H1 (cell line): ENCODE measurements around the gene NAIF1. TPM values are rescaled to one million over a fixed set of nuclear protein-coding genes. Genes with fewer than 3 reads are reported as not detected.

ENCODE experiments used
- CTCF ChIA-PET: fragments of 300-600 bp; sonication (Branson Sonifier 250); formaldehyde crosslinking; loops from one replicate; lab custom pipeline; 2021; ENCODE audit not compliant: partially characterized antibody; lab: Charles Lee
- POLR2A ChIA-PET: fragments of 300-600 bp; sonication (Branson Sonifier 250); formaldehyde crosslinking; loops from one replicate; lab custom pipeline; 2021; ENCODE audit warnings: inconsistent platforms; ENCODE audit not compliant: partially characterized antibody; lab: Charles Lee
- DNase-seq, 2 experiments: peaks; one replicate each; pipeline versions ENCODE4 v3.0.0 to v3.0.0-alpha.2; 2010 to 2022; ENCODE audit warnings: low spot score in 2 of 2, low read depth in 1 of 2, mixed read lengths in 1 of 2
- FAIRE-seq: peaks from 2 replicates; lab custom pipeline; 2011; peaks lifted over from hg19 to GRCh38; lab: Jason Lieb, UNC
- H2AFZ ChIP-seq: 2 replicates; pipeline ENCODE4 v1.8.1; 2012; ENCODE audit warnings: low read length, inconsistent platforms
- H2AK5ac ChIP-seq: 2 replicates; pipeline ENCODE4 v1.6.1; 2013; ENCODE audit warnings: low read depth, low read length
- H2BK120ac ChIP-seq: replicated peaks from 2 replicates; pipeline ENCODE3; 2013; ENCODE audit warnings: low read depth, low read length, inconsistent platforms
- H2BK12ac ChIP-seq: 2 replicates; pipeline ENCODE4 v1.6.1; 2013; ENCODE audit warnings: low read depth, low read length
- H2BK15ac ChIP-seq: 2 replicates; pipeline ENCODE4 v1.6.1; 2013; ENCODE audit warnings: low read length
- H2BK20ac ChIP-seq: 2 replicates; pipeline ENCODE4 v1.6.1; 2013; ENCODE audit warnings: low read length
- H2BK5ac ChIP-seq: 2 replicates; pipeline ENCODE4 v1.6.1; 2013; ENCODE audit warnings: low read depth, low read length
- H3K14ac ChIP-seq: 2 replicates; pipeline ENCODE4 v1.6.1; 2013; ENCODE audit warnings: inconsistent platforms; ENCODE audit not compliant: insufficient read length
- H3K18ac ChIP-seq: 2 replicates; pipeline ENCODE4 v1.6.1; 2013; ENCODE audit warnings: low read length; ENCODE audit errors: extremely low read depth
- H3K23ac ChIP-seq: 2 replicates; pipeline ENCODE4 v1.6.1; 2013; ENCODE audit warnings: inconsistent platforms; ENCODE audit not compliant: insufficient read length
- H3K23me2 ChIP-seq: 2 replicates; pipeline ENCODE4 v1.6.1; 2013; ENCODE audit warnings: low read depth, low read length
- H3K27ac ChIP-seq: 2 replicates; pipeline ENCODE4 v1.6.1; 2011; ENCODE audit warnings: low read depth, low read length, inconsistent platforms
- H3K27me3 ChIP-seq, 4 experiments: replicated peaks in 1 of 4; 1 replicate in 1 of 4; 2 replicates in 3 of 4; pipeline versions ENCODE4 v1.6.1 to v1.8.1; 2011 to 2013; ENCODE audit warnings: low read length in 3 of 4, mild to moderate bottlenecking in 3 of 4, inconsistent platforms in 2 of 4, mixed read lengths in 2 of 4, moderate library complexity in 1 of 4; ENCODE audit not compliant: control insufficient read depth in 3 of 4, insufficient read depth in 3 of 4; ENCODE audit errors: extremely low read depth in 1 of 4
- H3K36me3 ChIP-seq, 4 experiments: 2 replicates each; pipeline versions ENCODE4 v1.6.1 to v1.8.1; 2011 to 2013; ENCODE audit warnings: mild to moderate bottlenecking in 4 of 4, low read length in 3 of 4, moderate library complexity in 2 of 4, control low read depth in 1 of 4, inconsistent platforms in 1 of 4; ENCODE audit not compliant: insufficient read depth in 4 of 4, control insufficient read depth in 2 of 4
- H3K4ac ChIP-seq: replicated peaks from 2 replicates; pipeline ENCODE3; 2013; ENCODE audit warnings: low read length, low read depth, mixed read lengths, inconsistent platforms; ENCODE audit not compliant: insufficient read length
- H3K4me1 ChIP-seq, 4 experiments: replicated peaks in 1 of 4; 1 replicate in 1 of 4; 2 replicates in 3 of 4; pipeline versions ENCODE4 v1.6.1 to v1.8.1; 2011 to 2013; ENCODE audit warnings: low read length in 3 of 4, inconsistent platforms in 2 of 4, mixed read lengths in 1 of 4; ENCODE audit not compliant: insufficient read depth in 4 of 4, control insufficient read depth in 3 of 4
- H3K4me2 ChIP-seq, 2 experiments: 2 replicates each; pipeline versions ENCODE4 v1.6.1 to v1.8.1; 2011 to 2013; ENCODE audit warnings: low read depth in 2 of 2, low read length in 2 of 2, control low read depth in 1 of 2, inconsistent platforms in 1 of 2, mild to moderate bottlenecking in 1 of 2; ENCODE audit not compliant: insufficient read depth in 1 of 2
- H3K4me3 ChIP-seq, 4 experiments: fragments of 200-600, 300-600 bp in 1 of 4; sonication (generic), shearing (Covaris generic), sonication (Bioruptor Twin) in 1 of 4; 2 replicates each; pipeline versions ENCODE4 v1.5.1 to v1.8.1; 2011 to 2016; ENCODE audit warnings: low read length in 4 of 4, low read depth in 3 of 4, control low read depth in 2 of 4, inconsistent platforms in 2 of 4, mild to moderate bottlenecking in 2 of 4, mixed read lengths in 1 of 4, moderate library complexity in 1 of 4; ENCODE audit not compliant: insufficient read depth in 2 of 4; ENCODE audit errors: extremely low read depth in 1 of 4
- H3K56ac ChIP-seq: replicated peaks from 2 replicates; pipeline ENCODE3; 2013; ENCODE audit warnings: low read depth, mild to moderate bottlenecking, mixed read lengths, low read length, inconsistent platforms; ENCODE audit not compliant: insufficient read length
- H3K79me1 ChIP-seq: 2 replicates; pipeline ENCODE4 v1.6.1; 2013; ENCODE audit warnings: low read depth, low read length, control low read depth
- H3K79me2 ChIP-seq, 2 experiments: 2 replicates each; pipeline versions ENCODE4 v1.6.1 to v1.8.1; 2012 to 2013; ENCODE audit warnings: low read length in 2 of 2, mild to moderate bottlenecking in 2 of 2, inconsistent platforms in 1 of 2; ENCODE audit not compliant: insufficient read depth in 2 of 2, control insufficient read depth in 1 of 2
- H3K9ac ChIP-seq, 4 experiments: replicated peaks in 1 of 4; 1 replicate in 1 of 4; 2 replicates in 3 of 4; pipeline versions ENCODE4 v1.6.1 to v1.8.1; 2011 to 2013; ENCODE audit warnings: low read depth in 3 of 4, low read length in 3 of 4, control low read depth in 2 of 4, mild to moderate bottlenecking in 2 of 4, moderate library complexity in 2 of 4, inconsistent platforms in 1 of 4; ENCODE audit errors: extremely low read depth in 1 of 4
- H3K9me3 ChIP-seq, 2 experiments: 2 replicates each; pipeline versions ENCODE4 v1.6.1 to v1.8.1; 2012 to 2013; ENCODE audit warnings: mild to moderate bottlenecking in 2 of 2, moderate library complexity in 2 of 2, control low read depth in 1 of 2, inconsistent platforms in 1 of 2, low read depth in 1 of 2, low read length in 1 of 2, mixed read lengths in 1 of 2; ENCODE audit not compliant: insufficient read depth in 2 of 2
- H4K20me1 ChIP-seq, 2 experiments: replicated peaks in 1 of 2; 2 replicates each; pipeline versions ENCODE3 to v1.8.1; 2011 to 2013; ENCODE audit warnings: inconsistent platforms in 2 of 2, low read length in 2 of 2, mild to moderate bottlenecking in 1 of 2; ENCODE audit not compliant: insufficient read depth in 2 of 2, control insufficient read depth in 1 of 2
- H4K5ac ChIP-seq: 2 replicates; pipeline ENCODE4 v1.6.1; 2013; ENCODE audit warnings: low read length, low read depth, mixed read lengths, inconsistent platforms; ENCODE audit not compliant: insufficient read length
- H4K8ac ChIP-seq: 2 replicates; pipeline ENCODE4 v1.8.0; 2013; ENCODE audit warnings: mild to moderate bottlenecking, moderate library complexity, low read length, inconsistent platforms; ENCODE audit not compliant: insufficient read depth; ENCODE audit errors: extremely low read depth
- H4K91ac ChIP-seq: replicated peaks from 2 replicates; pipeline ENCODE3; 2013; ENCODE audit warnings: low read length, mixed read lengths, inconsistent platforms; ENCODE audit not compliant: insufficient read length
- EZH2 ChIP-seq: fragments of 200-600 bp; sonication (generic); IDR thresholded peaks from 2 replicates; pipeline ENCODE4 v1.7.1; 2012; ENCODE audit warnings: low read depth, mild to moderate bottlenecking, moderate library complexity, low read length, inconsistent platforms; ENCODE audit not compliant: severe bottlenecking
- POLR2AphosphoS5 ChIP-seq: IDR thresholded peaks from 2 replicates; pipeline ENCODE4 v1.6.1; 2011; ENCODE audit warnings: low read depth, low read length
- WGBS, 2 experiments: shearing (Covaris generic) in 1 of 2; methylation state at CpG; one replicate each; pipeline versions ENCODE4 v1.1.6 to v1.1.7; 2013 to 2015; ENCODE audit warnings: low lambda C conversion rate in 2 of 2, mixed read lengths in 2 of 2, inconsistent platforms in 1 of 2, low coverage in 1 of 2, missing lambda C conversion rate in 1 of 2; ENCODE audit not compliant: insufficient replicate concordance in 2 of 2, insufficient coverage in 1 of 2, insufficient read length in 1 of 2; ENCODE audit errors: extremely low coverage in 1 of 2, missing lambda C conversion rate in 1 of 2; 5-methylcytosine and 5-hydroxymethylcytosine counted together
- polyA plus RNA-seq, 7 experiments: library from polyadenylated mRNA; depleted of rRNA in 3 of 7; stranded (reverse) in 5 of 7; unstranded in 2 of 7; fragments of >200 nt in 5 of 7; fragments of 200-250 nt in 2 of 7; gene quantifications; 1 replicate in 5 of 7; 2 replicates in 1 of 7; 4 replicates in 1 of 7; pipeline versions ENCODE4 v1.2.1 to v1.2.3, GENCODE V29; 2011 to 2013; ENCODE audit warnings: missing spikeins in 2 of 7, mixed read lengths in 2 of 7
- total RNA-seq: library from RNA; stranded (reverse); fragmentation: NEBNext Ultra II Directional; extraction: Animal tissue kit (Norgen Biotek cat#: 25700); gene quantifications from 2 replicates; pipeline ENCODE4 v1.2.1, GENCODE V29; 2021

The NAIF1 gene
- total and polyA plus RNA-seq, 2 of the 8 experiments (the other 6 are each of a cell fraction or from before 2014, with no cell fraction given) = 8.7 to 9.0 TPM

DNA sequence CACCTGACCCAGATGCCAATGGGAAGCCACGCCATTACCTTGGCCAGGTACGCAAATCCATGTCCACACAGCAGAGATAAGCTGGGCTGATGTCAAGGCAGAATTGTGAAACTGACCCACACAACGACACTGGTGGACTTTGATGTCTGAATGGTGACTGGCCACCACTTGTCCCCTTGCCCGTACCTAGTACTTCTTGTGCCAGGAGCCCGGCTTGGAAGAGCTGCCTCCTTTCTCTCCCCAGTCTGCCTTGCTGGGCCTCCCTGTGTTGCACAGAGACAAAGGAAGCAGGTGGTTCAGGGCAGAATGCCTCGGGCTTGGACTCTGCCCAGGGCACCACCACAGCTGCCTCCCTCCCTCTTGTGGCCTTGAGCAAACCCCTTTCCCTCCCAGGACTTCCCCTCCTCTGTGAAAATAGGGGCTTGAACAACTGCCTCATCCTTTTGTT lies 37.1 kb upstream of the NAIF1 start:
- POLR2A ChIA-PET = interaction anchor here (1.6 to 12.1 kb wide), 3 partner anchors 11 to 24 kb away, joined by 4 to 119 read pairs (median 33); no protein-coding TSS in a partner anchor
- H3K56ac ChIP-seq = no peak overlapping the region
- FAIRE-seq = no peak
- peaks cover 25 to 56% (median 44%) of the 10 kb centered on the region in 4 experiments for H3K36me3 ChIP-seq
- peaks cover 0 to 16% of the 10 kb centered on the region in 2 experiments; a peak in 2 of 4 replicates for H3K79me2 ChIP-seq
- no peak overlapping the region for H4K8ac ChIP-seq
- no peak overlapping the region for H2BK15ac ChIP-seq
- H2BK20ac ChIP-seq = no peak overlapping the region
- H2BK12ac ChIP-seq = no peak overlapping the region
- TF ChIP-seq POLR2AphosphoS5 (peak; percentile 22; the same call in 1 of the 2 replicates), EZH2 (no peak)
- TF ChIP-seq, all 59 proteins: peak for 1
- Histone ChIP-seq H3K23me2 (peaks cover under 1% of the 10 kb centered on the region), H2AFZ (no peak overlapping the region), H3K4ac (no peak overlapping the region), H3K14ac (no peak overlapping the region), H3K79me1 (peaks cover 11% of the 10 kb centered on the region), H3K4me3 (no peak overlapping the region), H2AK5ac (no peak overlapping the region), H3K23ac (no peak overlapping the region), H3K4me1 (peaks cover 11 to 16% (median 12%) of the 10 kb centered on the region in 4 experiments), H3K9ac (no peak overlapping the region), H3K27me3 (no peaks in the 10 kb centered on the region), H3K9me3 (no peaks in the 10 kb centered on the region), H4K20me1 (peaks cover 9 to 34% of the 10 kb centered on the region in 2 experiments), H3K27ac (no peak overlapping the region), H4K5ac (no peak overlapping the region), H3K4me2 (no peak overlapping the region), H4K91ac (no peak overlapping the region), H2BK5ac (no peak overlapping the region), H2BK120ac (no peak overlapping the region), H3K18ac (no peak overlapping the region)
- DNase-seq = no peak
- WGBS, 2 experiments = 92% methylated on average over 6 of the region's 6 CpGs; no CpG with 5 or more reads in 1 of the 2 experiments
- CTCF ChIA-PET = interaction anchor here (0.7 to 10.5 kb wide), 7 partner anchors 10 to 69 kb away, joined by 3 to 114 read pairs (median 6); no protein-coding TSS in a partner anchor
